NOMO-1 (cell line): Measurements from ENCODE around the gene APOBEC3C.
"Not testable (repeated sequence)": the region's sequence is repeated elsewhere in the genome, so short reads cannot be mapped to it uniquely, and the experiment has no call there.

Experiments
- DNase-seq, 2 experiments: peaks; one replicate each; lab custom pipeline; 2025; ENCODE audit not compliant: unreplicated experiment in 2 of 2; lab: John Stamatoyannopoulos, UW

The APOBEC3C gene

DNA sequence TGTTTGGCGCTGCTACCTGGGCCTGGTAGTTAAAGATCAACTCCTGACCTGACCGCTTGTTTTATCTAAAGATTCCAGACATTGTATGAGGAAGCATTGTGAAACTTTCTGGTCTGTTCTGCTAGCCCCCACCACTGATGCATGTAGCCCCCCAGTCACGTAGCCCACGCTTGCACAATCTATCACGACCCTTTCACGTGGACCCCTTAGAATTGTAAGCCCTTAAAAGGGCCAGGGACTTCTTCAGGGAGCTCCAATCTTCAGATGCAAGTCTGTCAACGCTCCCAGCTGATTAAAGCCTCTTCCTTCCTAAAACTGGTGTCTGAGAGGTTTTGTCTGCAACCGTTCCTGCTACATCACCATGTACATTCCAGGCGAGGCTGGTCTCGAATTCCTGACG is 41.6 kb downstream of the APOBEC3C start:
- DNase-seq, result no peak

DNA sequence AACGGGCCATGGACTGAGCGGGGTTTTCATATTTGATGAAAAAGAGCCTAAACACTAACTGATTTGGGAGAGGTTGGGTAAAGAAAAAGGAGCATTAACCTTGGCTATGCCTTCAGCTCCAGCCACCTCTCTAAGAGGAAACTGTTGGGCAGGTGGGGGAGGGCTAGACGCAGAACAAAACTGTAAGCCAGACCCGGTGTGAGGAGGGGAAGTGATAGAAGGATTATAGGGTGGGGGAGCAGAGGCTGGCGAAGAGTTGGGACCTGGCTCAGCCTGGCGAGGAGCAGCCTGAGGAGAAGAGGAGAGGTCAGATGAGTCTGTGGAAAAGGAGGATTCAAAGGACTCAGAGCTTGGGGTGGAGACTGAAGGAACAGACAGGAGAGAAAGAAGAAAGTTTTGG is 47.2 kb downstream of the APOBEC3C start:
- DNase-seq, result peak; percentile 16 to 42

DNA sequence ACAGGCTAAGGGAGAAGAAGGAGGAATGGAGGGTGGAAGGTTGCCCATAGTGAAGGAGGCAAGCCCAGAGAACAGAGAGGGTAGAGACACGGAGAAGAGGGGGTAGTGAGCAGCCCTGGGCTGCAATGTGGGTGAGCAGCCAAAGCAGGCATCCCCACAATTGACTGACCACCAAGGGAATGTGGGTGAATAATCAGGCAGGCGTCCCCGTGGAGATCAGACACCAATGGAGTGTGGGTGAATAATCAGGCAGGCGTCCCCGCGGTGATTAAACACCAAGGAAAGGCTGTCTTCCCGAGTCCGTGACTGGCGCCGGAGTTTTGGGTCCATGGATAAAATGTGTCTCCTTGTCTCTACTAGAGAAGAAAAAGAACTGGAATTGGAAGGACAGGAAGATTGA is 47.9 kb downstream of the APOBEC3C start:
- DNase-seq, result not testable (repeated sequence)

DNA sequence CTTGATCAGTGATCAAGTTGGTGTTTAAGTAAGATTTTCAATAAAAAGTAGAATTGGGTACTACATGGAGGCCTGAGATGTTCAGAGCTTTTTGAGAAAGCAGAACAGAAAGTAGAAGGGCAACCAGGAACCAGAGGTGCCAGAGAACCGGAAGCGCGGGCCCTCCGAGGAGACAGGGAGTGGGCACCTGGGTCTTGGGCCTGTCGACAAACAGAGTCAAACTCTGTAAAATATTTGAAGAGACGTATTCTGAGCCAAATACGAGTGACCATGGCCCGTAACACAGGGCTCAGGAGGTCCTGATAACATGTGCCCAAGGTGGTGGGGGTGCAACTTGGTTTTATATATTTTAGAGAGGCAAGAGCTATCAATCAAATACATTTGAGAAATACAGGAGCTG is 49.8 kb downstream of the APOBEC3C start:
- DNase-seq, result peak in 1 of 2 experiments; percentile 30

DNA sequence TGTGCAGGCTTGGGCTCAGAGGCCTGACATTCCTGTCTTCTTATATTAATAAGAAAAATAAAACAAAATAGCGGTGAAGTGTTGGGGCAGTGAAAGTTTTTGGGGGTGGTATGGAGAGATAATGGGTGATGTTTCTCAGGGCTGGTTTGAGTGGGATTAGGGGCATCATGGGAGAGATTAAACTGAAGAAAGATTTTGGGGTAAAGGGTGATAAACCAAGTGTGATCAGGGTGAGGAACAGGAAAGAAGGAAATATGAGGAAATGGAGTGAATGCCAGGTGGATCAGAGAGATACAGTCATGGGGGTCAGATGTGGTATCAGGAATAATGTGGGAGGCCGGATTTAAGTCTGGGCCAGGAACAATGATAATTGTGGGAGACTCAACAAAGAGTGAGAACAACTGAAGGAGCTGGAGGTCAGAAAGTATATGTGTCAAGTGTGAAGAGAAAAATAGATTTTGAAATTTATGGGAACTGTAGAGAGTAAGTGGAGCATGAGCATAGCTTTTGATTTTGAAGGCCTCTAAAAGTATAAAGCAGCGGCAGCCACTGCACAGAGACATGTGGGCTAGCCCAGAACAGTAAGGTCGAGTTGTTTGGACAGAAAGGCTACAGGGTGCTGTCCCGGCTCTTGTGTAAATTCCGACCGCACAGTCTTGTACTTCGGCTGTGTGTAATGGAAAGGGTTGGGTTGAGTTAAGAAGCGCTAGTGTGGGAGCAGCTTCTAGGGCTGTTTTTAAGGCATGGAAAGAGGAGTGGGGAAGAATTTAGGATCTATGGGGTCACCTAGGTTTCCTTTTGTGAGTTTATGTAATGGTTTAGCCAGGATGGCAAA is 52.6 kb downstream of the APOBEC3C start:
- DNase-seq, result not testable (repeated sequence)

DNA sequence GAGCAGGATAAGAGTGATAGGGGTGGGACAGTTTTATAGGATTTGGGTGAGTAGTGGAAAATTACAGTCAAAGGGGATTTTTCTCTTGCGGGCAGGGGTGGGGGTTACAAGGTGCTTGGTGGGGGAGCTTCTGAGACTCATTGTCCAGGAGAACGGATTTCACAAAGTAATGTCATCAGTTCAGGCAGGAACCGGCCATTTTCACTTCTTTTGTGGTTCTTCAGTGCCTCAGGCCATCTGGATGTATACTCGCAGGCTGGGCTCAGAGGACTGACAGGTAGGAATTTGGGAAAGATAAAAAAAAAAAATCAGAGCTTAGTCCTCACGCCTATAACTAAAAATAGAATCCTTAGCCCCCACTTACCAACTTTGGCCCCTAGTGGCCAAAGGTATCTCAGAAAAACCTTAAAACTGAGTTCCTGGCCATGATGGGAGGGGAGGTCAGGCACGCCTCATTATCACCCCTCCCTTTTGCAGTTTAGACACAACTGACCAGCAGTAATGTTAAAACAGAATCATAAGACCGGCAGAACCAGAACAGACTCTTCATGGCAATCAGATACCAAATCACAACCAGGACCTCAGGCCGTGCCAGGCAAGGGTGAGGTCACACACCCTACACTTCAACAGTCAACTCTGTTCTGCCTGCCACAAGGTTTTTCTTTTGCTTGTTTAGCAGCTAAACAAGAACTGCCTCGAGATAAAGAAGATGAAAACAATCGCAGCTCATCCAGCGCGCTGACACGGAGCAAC is 54.2 kb downstream of the APOBEC3C start:
- DNase-seq, result no peak
